ENCODE measurements around the gene PGLYRP1.

PGLYRP1 gene

GRCh38 chr19:46031781-46032596 is 9.1 kb upstream of the PGLYRP1 start:
- no peak for DNase-seq

DNA sequence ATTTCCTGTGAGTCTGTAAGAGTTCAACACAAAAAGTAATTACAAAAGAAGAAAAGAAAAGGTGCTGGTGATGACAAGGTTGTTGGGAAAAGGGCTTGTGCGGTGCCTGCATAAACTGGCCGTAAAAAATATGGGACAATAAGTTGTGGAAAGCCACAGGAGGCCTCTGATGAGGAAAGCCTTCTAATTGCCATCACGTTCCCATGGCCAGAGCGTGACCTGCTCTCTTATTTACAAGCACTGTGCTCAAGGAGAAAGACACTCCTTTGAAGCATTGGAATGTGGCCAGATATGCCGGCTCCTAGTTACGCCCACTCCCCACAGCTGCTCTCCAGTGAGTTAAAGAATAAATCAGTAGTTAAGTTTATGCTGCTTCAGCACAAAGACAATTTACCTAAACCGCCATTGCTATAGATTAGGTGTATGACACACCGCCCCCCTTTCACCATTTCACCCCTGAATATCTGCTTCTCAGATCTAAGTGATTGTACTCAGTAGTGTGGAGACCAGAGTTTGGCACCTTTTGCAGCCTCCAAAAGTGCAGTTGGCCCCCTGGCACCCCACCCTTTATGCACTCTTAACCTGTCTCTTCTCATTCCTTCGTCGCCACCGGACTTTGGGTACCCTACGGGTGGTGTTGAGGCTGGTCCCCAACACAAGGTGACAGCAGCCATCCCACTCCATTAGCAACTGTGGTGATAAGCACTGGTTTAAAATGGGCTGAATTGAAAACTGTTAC is 8.1 kb upstream of the PGLYRP1 start:
- no peak for DNase-seq

DNA sequence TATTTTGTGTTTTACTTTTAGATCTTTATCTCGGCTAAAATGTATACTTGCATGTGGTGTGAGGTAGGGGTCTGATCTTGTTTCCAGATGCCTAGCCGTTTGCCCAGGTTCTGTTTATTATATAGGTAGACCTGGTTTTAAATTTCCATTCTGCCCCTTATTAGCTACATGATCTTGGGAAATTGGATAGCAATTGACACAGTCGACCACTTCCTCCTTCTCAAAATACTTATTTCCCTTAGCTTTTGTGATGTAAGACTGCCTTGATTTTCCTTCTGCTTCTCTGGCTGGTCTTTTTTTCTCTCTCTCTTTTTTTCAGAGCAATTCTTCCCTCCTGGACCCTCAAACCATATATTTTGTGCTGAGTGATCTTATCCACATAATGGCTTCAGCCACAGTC is 3.0 kb upstream of the PGLYRP1 start:
- peak in 2 of 4 experiments; percentile 38 to 50 for DNase-seq

DNA sequence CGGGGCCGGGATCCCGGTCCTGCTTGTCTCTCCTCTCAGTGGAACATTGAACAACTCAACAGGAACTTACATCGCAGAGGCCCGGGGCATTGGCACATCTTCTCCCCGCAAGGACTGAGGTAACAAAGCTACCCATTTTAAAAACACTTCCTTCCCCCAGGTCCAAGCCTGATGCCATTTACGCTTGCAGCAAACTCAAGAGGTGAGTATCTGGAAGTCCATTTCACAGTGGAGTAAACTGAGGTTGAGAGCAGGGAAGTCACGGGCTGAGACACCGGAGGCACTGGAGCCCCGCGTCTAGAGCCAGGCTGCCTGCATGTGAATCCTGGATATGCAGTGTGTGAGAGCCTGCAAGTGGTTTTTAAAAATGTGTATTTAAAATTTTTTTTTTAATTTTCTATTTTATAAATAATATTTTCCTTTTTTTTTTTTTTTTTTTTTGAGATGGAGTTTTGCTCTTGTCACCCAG is 492 bp upstream of the PGLYRP1 start:
- DNase-seq, result peak in 2 of 4 experiments; percentile 24

DNA sequence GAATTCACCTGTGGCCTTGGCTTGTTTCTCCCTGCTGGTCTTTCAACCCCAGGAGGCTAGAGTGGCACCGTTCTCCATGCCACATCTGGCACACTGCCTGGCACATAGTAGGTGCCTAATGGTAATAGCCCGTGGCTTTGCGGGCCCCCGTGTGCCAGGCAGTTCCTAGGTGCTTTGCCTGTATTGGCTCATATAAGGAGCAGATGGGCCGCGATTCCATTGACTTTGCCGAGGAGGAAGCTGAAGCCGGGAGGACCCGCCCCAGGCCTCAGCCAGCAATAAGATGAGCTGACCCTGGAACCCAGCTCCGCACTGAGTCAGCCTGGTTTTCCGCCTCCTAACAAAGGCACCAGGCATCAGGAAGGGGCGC is 807 bp downstream of the PGLYRP1 start:
- no peak for DNase-seq

GRCh38 chr19:46021531-46022041 is 1.3 kb downstream of the PGLYRP1 start:
- no peak for DNase-seq

- no peak for DNase-seq
These were observed 2.1 kb downstream of the PGLYRP1 start for GRCh38 chr19:46020819-46021125.

DNA sequence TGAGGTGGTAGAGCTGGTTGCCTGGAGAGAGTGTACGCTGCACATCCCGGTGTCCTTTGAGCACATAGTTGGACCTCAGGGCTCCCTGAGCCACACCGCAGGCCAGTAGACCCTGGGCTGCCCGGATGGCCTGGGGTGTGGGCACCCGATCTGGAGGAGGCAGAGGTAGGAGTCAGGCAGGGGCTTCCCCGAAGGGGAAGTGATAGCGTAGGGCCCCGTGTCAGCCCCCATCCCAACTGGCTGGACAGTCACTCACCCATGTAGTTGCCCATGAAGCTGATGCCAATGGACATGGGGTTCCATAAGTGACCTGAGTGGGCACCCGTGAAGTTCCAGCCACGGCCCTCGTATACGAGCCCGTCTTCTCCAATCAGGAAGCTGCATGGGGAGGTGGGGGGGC is 3.6 kb downstream of the PGLYRP1 start:
- DNase-seq, result no peak

DNA sequence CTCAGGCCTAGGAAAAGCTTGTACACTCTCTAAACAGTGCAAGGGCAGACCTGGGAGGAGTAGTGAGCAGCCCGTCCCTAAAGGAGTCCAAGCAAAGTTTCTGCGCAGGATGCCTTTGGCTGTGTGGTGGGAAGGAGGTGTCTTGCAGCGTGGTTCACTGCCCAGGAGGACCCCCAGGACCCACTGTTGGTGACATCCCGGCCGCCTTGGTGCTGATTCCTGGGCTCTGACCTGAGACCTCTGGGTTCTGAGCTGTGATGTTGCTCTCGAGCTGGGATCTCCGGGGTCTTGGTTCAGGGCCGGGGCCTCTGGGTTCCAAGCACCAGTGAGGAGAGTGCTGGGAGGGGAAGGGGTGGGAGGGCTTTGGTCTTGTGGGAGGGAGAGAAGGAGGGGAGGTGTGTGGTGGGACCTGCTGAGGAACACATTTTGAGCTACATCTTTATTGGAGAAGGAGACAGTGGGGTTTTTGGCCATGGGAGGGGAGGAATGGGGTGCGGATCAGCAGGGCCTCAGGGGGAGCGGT is 4.1 kb downstream of the PGLYRP1 start:
- DNase-seq, result no peak

DNA sequence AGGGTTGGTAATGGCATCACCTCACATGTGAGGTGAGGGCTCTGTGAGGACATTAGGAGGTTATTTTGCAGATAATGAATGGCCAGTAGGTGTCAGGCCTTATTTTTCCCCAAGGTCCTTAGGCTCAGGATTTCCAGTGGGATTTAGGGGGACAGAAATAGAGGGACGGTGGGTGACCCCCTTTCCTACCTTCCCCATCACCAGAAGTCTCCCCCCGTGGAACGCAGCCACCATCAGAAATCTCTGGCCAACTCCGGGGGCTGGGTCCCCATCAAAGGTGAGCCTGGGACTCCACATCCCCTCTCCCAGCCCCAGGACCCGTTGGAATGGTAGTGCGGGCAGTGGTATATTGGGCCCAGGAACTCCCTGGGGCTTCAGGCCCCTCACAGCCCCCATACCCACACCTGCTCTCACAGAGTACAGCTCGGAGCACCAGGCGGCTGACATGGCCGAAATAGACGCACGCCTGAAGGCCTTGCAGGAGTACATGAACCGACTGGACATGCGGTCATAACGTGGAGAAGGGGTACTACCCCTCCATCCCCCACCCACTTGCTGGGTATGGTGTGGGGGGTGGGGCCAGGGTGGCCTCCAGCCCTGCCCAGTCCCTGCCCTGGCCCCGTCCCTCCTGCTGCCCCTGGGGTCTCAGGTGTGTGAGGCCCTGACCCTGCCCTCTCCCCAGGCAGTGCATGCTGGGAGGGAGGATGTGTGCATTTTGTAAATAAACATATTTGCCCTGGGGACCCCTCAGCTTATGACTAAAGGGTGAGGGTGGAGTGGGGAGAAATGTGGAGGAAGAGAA is 4.8 kb downstream of the PGLYRP1 start:
- no peak for DNase-seq

GRCh38 chr19:46017095-46017429 is 5.8 kb downstream of the PGLYRP1 start:
- no peak for DNase-seq

GRCh38 chr19:46016426-46017094 is 6.3 kb downstream of the PGLYRP1 start:
- DNase-seq, result peak; percentile 84 to 93 (median 90)

DNA sequence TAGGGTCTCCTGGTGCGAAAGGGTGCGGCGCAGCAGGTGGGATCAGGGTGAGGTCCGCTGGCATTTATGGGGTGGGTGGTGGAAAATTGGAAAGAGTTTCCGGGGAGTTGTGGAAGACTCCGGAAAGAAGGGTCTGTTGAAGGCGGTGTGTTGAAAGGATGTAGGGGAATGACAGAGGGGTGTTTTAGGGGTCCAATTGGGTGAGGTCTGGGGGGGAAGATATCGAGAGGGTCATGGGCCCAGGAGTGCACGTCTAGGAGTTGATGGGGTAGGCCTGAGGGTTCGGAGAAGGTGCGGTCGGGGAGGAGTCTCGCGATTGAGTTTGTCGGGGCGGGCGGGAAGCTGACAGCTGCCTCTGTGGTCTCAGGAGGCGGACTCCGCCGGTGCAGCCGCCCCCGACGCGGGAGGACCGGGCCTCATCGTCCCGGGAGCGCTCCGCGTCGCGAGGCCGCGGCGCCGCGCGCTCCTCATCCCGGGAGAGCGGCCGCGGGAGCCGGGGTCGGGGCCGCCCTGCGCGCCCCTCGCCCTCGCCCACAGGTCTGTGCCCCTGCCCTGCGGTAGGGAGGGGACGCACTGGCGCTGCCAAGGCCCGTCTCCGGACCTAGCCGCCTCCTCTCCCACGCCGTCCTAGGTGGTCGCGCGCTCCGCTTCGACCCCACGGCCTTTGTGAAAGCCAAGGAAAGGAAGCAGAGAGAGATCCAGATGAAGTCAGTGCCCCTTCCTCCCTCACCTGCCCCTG is 7.0 kb downstream of the PGLYRP1 start:
- DNase-seq, result peak in 2 of 4 experiments; percentile 19 to 28

GRCh38 chr19:46014941-46015686 is 7.7 kb downstream of the PGLYRP1 start:
- DNase-seq, result peak in 3 of 4 experiments; percentile 51 to 73 (median 61)

DNA sequence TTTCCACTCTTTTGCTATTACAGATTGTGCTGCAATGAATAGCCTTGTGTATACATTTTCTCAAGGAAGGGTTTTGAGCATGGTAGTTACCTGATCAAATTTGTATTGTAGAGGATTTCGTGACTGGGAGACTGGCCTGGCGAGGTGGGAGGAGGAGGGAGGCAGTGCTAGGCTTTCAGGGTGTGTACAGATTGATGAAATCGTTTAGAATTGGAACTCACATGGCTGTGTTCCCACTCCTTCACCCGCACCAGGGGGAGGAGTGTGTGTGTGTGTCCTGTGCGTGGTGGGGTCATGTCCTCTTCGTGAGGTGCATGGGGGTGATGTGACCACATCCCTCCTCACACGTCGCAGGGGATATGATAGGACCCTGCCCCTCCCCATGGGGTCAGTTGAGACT is 8.3 kb downstream of the PGLYRP1 start:
- DNase-seq, result no peak

DNA sequence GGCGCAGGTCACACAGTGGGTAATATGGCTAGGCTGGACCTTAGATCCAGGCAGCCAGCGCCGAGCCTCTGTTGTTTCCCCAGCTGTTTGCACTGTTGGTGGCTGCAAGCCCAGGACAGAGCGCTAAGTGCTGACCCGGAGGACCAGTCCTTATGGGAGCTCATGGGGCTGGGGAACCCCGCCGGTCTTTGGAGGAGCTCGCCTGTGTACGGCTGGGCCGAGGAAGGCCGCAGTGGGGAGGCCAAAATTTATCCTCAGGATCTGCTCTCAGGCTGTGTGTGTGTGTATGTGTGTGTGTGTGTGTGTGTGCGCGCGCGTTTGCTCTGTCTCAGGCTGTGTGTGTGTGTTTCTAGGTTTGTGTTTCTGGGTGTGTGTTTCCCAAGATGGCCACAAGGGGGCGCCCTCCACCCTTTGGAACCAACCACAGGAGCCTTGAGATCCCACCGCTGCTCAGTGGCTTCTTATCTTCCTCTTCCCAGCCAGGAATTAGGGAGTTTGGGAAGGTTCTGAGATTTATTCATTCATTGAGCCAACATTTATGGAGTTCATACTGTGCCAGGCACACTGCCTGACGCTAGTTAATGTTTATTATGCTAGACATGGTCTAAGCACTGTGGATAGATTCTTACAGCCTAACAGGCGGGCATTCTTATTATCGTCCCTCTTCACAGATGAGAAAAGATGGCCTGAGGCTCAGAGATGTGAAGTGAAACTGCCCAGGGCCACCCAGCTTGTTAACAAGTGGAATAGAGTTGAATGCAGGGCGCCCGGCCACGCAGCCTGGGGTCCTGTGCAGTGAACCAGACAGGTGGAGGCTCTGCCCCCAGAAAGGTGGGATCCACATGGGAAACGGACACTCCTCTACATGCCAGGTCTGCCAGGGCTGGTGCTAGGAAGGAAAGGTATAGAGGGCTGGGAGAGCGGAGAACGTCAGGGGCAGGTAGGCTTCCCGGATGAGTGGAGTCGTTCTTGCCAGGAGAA is 13.0 kb downstream of the PGLYRP1 start:
- DNase-seq, result peak; percentile 62 to 82 (median 72)

DNA sequence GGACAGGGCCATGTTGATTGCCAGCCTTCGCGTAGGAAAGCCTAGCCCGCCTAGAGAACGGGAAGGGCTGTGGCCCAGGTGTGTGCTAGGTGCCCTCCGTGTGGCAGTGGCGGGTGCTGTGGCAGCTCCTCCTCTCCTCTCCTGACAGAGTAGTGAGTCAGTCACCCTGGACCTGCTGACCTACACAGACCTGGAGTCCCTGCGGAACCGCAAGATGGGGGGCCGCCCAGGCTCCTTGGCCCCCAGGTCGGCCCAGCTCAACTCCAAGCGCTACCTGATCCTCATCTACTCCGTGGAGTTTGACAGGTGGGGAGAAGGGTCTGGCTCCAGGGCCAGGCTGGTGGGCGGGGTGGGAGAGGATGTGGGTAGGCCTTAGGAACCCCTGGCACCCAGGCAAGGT is 16.4 kb downstream of the PGLYRP1 start:
- no peak for DNase-seq

- DNase-seq, result no peak
These were observed 20.1 kb downstream of the PGLYRP1 start for GRCh38 chr19:46002678-46003275.
